Measurements from ENCODE around the gene IGSF3.

The IGSF3 gene

GRCh38 chr1:116710420-116711262 lies 43.1 kb upstream of the IGSF3 start:
- DNase-seq = no peak

GRCh38 chr1:116709666-116710167 lies 42.2 kb upstream of the IGSF3 start:
- Histone ChIP-seq H4K20me1 (ENCODE audit: insufficient read depth, low read length) (no peaks in the 10 kb centered on the region), H2AFZ (ENCODE audit: low read depth, low read length) (no peak overlapping the region), H3K27ac (ENCODE audit: low read length) (no peak overlapping the region), H3K27me3 (ENCODE audit: insufficient read depth, low read length, poor library complexity) (no peaks in the 10 kb centered on the region), H3K9ac (ENCODE audit: low read depth, low read length) (no peak overlapping the region), H3K4me3 (ENCODE audit: low read depth in 1 of 2, low read length in 2 of 2) (no peak overlapping the region), H3K9me3 (ENCODE audit: insufficient read depth, low read length, severe bottlenecking) (peaks cover 9% of the 10 kb centered on the region), H3K79me2 (ENCODE audit: insufficient read depth, low read length) (no peaks in the 10 kb centered on the region), H3K4me2 (ENCODE audit: insufficient read depth, low read length) (no peak overlapping the region), H3K36me3 (ENCODE audit: insufficient read depth, low read length) (no peaks in the 10 kb centered on the region), H3K4me1 (ENCODE audit: insufficient read depth, low read length) (0 out of 2 replicates have a peak, but pooled peaks cover 3% of the 10 kb centered on the region)
- DNase-seq = no peak
- no peak for TF ChIP-seq EZH2 (IDR thresholded peaks at IDR 0.05; ENCODE audit: borderline replicate concordance, low read depth, low read length, severe bottlenecking)
- no peak for TF ChIP-seq CTCF (IDR thresholded peaks at IDR 0.05; ENCODE audit: borderline replicate concordance, extremely low read depth, low read length, poor library complexity, severe bottlenecking)
- no peak for ATAC-seq (ENCODE audit: insufficient read depth, low read depth)

More at GRCh38 chr1:116710420-116711262, 43.1 kb upstream of the IGSF3 start:
- H3K36me3 ChIP-seq (ENCODE audit: insufficient read depth, low read length) = no peaks in the 10 kb centered on the region
- no peak for TF ChIP-seq EZH2 (IDR thresholded peaks at IDR 0.05; ENCODE audit: borderline replicate concordance, low read depth, low read length, severe bottlenecking)
- no peak overlapping the region for H3K4me2 ChIP-seq (ENCODE audit: insufficient read depth, low read length)
- no peak for ATAC-seq (ENCODE audit: insufficient read depth, low read depth)
- no peak overlapping the region for H3K27ac ChIP-seq (ENCODE audit: low read length)
- no peaks in the 10 kb centered on the region for H4K20me1 ChIP-seq (ENCODE audit: insufficient read depth, low read length)
- 0 out of 2 replicates have a peak, but pooled peaks cover 3% of the 10 kb centered on the region for H3K4me1 ChIP-seq (ENCODE audit: insufficient read depth, low read length)
- no peaks in the 10 kb centered on the region for H3K79me2 ChIP-seq (ENCODE audit: insufficient read depth, low read length)
- no peaks in the 10 kb centered on the region for H3K27me3 ChIP-seq (ENCODE audit: insufficient read depth, low read length, poor library complexity)
- no peak overlapping the region for H3K4me3 ChIP-seq (ENCODE audit: low read depth in 1 of 2, low read length in 2 of 2)
- H3K9me3 ChIP-seq (ENCODE audit: insufficient read depth, low read length, severe bottlenecking) = peaks cover 9% of the 10 kb centered on the region
- no peak overlapping the region for H3K9ac ChIP-seq (ENCODE audit: low read depth, low read length)
- no peak overlapping the region for H2AFZ ChIP-seq (ENCODE audit: low read depth, low read length)

- ATAC-seq (ENCODE audit: insufficient read depth, low read depth) = no peak
Measured at GRCh38 chr1:116708255-116708900, 40.8 kb upstream of the IGSF3 start.

More at GRCh38 chr1:116708255-116708900, 40.8 kb upstream of the IGSF3 start:
- no peaks in the 10 kb centered on the region for H4K20me1 ChIP-seq (ENCODE audit: insufficient read depth, low read length)
- no peak for DNase-seq
- H3K4me3 ChIP-seq (ENCODE audit: low read depth in 1 of 2, low read length in 2 of 2) = no peak overlapping the region
- peaks cover 9% of the 10 kb centered on the region for H3K9me3 ChIP-seq (ENCODE audit: insufficient read depth, low read length, severe bottlenecking)
- no peak overlapping the region for H3K4me2 ChIP-seq (ENCODE audit: insufficient read depth, low read length)
- no peak for TF ChIP-seq EZH2 (IDR thresholded peaks at IDR 0.05; ENCODE audit: borderline replicate concordance, low read depth, low read length, severe bottlenecking)
- TF ChIP-seq CTCF (IDR thresholded peaks at IDR 0.05; ENCODE audit: borderline replicate concordance, extremely low read depth, low read length, poor library complexity, severe bottlenecking) = no peak
- H3K4me1 ChIP-seq (ENCODE audit: insufficient read depth, low read length) = 0 out of 2 replicates have a peak, but pooled peaks cover 3% of the 10 kb centered on the region
- H3K79me2 ChIP-seq (ENCODE audit: insufficient read depth, low read length) = no peaks in the 10 kb centered on the region
- no peak overlapping the region for H2AFZ ChIP-seq (ENCODE audit: low read depth, low read length)
- no peak overlapping the region for H3K9ac ChIP-seq (ENCODE audit: low read depth, low read length)
- H3K27ac ChIP-seq (ENCODE audit: low read length) = no peak overlapping the region
- no peaks in the 10 kb centered on the region for H3K36me3 ChIP-seq (ENCODE audit: insufficient read depth, low read length)
- H3K27me3 ChIP-seq (ENCODE audit: insufficient read depth, low read length, poor library complexity) = no peaks in the 10 kb centered on the region
